Measurements from ENCODE around the gene CS.

GRCh38 chr12:56336361-56337167 is 36.4 kb upstream of the CS start:
- TF ChIP-seq, protein P1, sequence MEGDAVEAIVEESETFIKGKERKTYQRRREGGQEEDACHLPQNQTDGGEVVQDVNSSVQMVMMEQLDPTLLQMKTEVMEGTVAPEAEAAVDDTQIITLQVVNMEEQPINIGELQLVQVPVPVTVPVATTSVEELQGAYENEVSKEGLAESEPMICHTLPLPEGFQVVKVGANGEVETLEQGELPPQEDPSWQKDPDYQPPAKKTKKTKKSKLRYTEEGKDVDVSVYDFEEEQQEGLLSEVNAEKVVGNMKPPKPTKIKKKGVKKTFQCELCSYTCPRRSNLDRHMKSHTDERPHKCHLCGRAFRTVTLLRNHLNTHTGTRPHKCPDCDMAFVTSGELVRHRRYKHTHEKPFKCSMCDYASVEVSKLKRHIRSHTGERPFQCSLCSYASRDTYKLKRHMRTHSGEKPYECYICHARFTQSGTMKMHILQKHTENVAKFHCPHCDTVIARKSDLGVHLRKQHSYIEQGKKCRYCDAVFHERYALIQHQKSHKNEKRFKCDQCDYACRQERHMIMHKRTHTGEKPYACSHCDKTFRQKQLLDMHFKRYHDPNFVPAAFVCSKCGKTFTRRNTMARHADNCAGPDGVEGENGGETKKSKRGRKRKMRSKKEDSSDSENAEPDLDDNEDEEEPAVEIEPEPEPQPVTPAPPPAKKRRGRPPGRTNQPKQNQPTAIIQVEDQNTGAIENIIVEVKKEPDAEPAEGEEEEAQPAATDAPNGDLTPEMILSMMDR (IDR thresholded peaks at IDR 0.05; ENCODE audit: poor library complexity, severe bottlenecking) = no peak
- TF ChIP-seq SMC3 (conservative IDR thresholded peaks at IDR 0.05; ENCODE audit: poor library complexity) (no peak), RAD21 (conservative IDR thresholded peaks at IDR 0.05) (no peak), EP300 (conservative IDR thresholded peaks at IDR 0.05; ENCODE audit: poor library complexity, severe bottlenecking) (no peak), POLR2AphosphoS5 (IDR thresholded peaks at IDR 0.05) (no peak)
